ENCODE data around the gene DIDO1. TPM values are rescaled to one million over a fixed set of nuclear protein-coding genes. Genes with fewer than 3 reads are reported as not detected.

The DIDO1 gene
- total RNA-seq, 4 donors from 2014 or later = 72.5 to 143 (median 105) TPM

DNA sequence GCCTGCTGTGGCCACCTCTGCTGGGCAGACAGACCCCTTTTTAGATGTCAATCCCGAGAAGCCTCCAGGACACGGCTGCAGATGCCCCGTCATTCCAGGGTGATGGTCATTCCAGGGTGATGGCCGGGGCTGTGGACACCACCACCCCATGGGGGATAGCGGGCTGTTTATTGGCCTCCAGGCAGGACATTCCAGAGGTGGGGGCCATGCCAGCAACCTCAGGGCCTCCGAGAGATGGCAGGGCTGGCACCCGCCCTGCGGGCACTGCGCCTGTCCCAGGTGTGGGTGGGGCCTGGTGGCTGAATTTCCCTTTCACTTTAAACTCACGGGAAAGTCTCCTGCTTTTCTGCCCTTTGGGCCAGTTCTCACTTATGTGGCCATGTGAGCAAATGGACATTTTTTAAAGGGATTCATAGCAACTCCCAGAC, 94.9 kb downstream of the DIDO1 start:
- no peak for TF ChIP-seq POLR2A (IDR thresholded peaks at IDR 0.05)
- TF ChIP-seq, protein P1, sequence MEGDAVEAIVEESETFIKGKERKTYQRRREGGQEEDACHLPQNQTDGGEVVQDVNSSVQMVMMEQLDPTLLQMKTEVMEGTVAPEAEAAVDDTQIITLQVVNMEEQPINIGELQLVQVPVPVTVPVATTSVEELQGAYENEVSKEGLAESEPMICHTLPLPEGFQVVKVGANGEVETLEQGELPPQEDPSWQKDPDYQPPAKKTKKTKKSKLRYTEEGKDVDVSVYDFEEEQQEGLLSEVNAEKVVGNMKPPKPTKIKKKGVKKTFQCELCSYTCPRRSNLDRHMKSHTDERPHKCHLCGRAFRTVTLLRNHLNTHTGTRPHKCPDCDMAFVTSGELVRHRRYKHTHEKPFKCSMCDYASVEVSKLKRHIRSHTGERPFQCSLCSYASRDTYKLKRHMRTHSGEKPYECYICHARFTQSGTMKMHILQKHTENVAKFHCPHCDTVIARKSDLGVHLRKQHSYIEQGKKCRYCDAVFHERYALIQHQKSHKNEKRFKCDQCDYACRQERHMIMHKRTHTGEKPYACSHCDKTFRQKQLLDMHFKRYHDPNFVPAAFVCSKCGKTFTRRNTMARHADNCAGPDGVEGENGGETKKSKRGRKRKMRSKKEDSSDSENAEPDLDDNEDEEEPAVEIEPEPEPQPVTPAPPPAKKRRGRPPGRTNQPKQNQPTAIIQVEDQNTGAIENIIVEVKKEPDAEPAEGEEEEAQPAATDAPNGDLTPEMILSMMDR (IDR thresholded peaks at IDR 0.05) = no peak
- Histone ChIP-seq H3K9me3 (no peaks in the 10 kb centered on the region), H3K4me1 (peaks cover 2 to 28% (median 12%) of the 10 kb centered on the region in 4 donors), H3K27me3 (no peaks in the 10 kb centered on the region), H3K4me3 (peak overlapping the region in 1 of 4 donors; percentile 22), H3K36me3 (no peaks in the 10 kb centered on the region), H3K27ac (peak overlapping the region in 2 of 4 donors; percentile 71 to 81)
- peak in 2 of 3 donors; percentile 73 to 78 for DNase-seq

GRCh38 chr20:62830821-62831220, 95.5 kb downstream of the DIDO1 start:
- no peak for DNase-seq
- Histone ChIP-seq H3K9me3 (no peaks in the 10 kb centered on the region), H3K27ac (peak overlapping the region in 1 of 4 donors; percentile 71)

DNA sequence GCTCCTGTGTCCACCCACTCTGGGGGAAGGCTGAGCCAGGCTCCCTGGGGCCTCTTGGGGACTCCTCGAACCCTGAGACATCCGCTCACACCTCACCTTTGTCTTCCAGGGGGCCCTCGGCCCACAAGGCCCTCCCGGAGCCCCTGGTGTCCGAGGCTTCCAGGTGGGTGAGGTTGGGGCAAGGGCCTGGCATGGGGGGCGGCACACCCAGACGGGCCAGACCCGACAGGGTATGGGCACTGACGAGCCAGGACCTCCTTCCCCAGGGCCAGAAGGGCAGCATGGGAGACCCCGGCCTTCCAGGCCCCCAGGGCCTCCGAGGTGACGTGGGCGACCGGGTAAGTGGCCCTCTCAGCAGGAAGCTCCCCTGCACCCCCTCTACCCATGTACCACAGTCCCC, 96.1 kb downstream of the DIDO1 start:
- TF ChIP-seq, protein P1 (IDR thresholded peaks at IDR 0.05) = no peak
- TF ChIP-seq POLR2A (IDR thresholded peaks at IDR 0.05) = no peak
- Histone ChIP-seq H3K4me1 (peaks cover 2 to 30% (median 15%) of the 10 kb centered on the region in 4 donors), H3K36me3 (no peaks in the 10 kb centered on the region), H3K9me3 (no peaks in the 10 kb centered on the region), H3K27me3 (no peaks in the 10 kb centered on the region), H3K4me3 (no peak overlapping the region), H3K27ac (no peak overlapping the region)
- no peak for DNase-seq

More at GRCh38 chr20:62830821-62831220, 95.5 kb downstream of the DIDO1 start:
- peak overlapping the region in 1 of 4 donors; percentile 22 for H3K4me3 ChIP-seq
- H3K36me3 ChIP-seq = no peaks in the 10 kb centered on the region
- H3K27me3 ChIP-seq = no peaks in the 10 kb centered on the region
- TF ChIP-seq, protein P1 (IDR thresholded peaks at IDR 0.05) = peak in 2 of 6 experiments; percentile 30 to 31
- TF ChIP-seq POLR2A (IDR thresholded peaks at IDR 0.05) = no peak
- peaks cover 2 to 28% (median 12%) of the 10 kb centered on the region in 4 donors for H3K4me1 ChIP-seq

DNA sequence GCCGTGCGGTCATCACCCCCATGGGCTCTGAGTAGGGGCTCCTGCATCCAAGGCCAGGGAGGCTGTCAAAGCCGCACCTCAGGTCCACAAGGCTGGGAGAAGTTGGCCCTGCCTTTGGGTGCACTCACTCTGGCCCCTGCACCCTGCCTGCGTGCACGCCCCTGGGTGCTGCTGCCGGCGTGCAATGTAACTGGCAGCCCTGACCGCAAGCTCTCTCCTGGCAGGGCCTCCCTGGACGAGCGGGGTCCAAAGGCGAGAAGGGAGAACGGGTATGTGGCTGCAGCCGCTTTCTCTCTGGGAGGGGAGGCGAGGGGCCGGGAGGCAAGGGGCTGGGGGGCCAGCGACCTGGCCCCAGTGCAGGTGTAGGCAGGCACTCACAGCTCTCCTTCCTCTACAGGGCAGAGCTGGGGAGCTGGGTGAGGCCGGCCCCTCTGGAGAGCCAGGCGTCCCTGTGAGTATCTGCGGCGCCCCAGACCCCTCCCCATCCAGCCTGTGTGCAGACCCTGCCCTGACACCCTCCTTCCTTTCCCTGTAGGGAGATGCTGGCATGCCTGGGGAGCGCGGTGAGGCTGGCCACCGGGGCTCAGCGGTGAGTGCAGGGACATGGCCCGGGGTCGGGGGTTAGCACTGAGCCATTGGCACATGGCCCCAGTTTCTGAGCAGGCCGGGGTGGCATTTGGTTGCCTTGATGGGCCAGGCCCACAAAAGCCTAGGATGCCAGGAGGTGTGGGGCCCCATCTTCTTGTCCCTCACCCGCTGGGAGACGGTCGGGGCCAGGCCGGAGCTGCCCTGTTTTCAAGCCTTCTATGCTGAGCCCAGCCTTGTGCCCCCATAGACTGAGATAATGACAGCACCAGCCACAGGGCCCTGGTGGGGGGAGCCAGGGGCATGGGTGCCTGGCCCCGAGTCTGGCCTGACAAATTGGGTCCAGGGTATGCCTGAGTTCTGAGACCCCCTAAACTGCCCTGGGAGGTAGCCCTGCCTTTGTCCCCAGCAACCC, 96.8 kb downstream of the DIDO1 start:
- peaks cover 2 to 36% (median 20%) of the 10 kb centered on the region in 4 donors for H3K4me1 ChIP-seq
- DNase-seq = no peak
- H3K36me3 ChIP-seq = no peaks in the 10 kb centered on the region
- H3K4me3 ChIP-seq = no peak overlapping the region
- no peaks in the 10 kb centered on the region for H3K27me3 ChIP-seq
- no peak overlapping the region for H3K27ac ChIP-seq
- TF ChIP-seq, protein P1 (IDR thresholded peaks at IDR 0.05) = no peak
- TF ChIP-seq POLR2A (IDR thresholded peaks at IDR 0.05) = no peak
- no peaks in the 10 kb centered on the region for H3K9me3 ChIP-seq

GRCh38 chr20:62828511-62829230, 97.6 kb downstream of the DIDO1 start:
- Histone ChIP-seq H3K27ac (no peak overlapping the region), H3K36me3 (no peaks in the 10 kb centered on the region), H3K27me3 (no peaks in the 10 kb centered on the region), H3K4me3 (no peak overlapping the region), H3K9me3 (no peaks in the 10 kb centered on the region), H3K4me1 (peaks cover 7 to 40% (median 25%) of the 10 kb centered on the region in 4 donors)
- no peak for TF ChIP-seq POLR2A (IDR thresholded peaks at IDR 0.05)
- TF ChIP-seq, protein P1 (IDR thresholded peaks at IDR 0.05) = no peak
- no peak for DNase-seq

Measured in Peyer's patch (tissue), 4 donors.